ENCODE data around the gene RPIA.

RPIA gene

DNA sequence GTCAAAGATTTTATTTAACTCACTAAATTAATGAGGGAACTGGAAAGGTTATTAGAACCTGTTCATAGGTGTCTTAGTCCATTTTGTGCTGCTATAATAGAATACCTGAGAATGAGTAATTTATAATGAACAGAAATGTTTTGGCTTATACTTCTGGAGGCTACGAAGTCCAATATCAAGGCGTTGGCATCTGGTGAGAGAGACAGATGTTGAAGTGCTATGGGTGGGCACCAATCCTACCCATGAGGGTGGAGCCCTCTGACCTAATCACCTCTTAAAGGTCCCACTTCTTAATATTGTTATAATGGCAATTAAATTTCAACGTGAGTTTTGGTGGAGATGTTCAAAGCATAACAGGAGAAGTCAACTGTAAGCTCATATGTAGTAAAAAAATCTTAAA is 5.1 kb downstream of the RPIA start:
- no peak for DNase-seq (ENCODE audit: low read depth)
- TF ChIP-seq MAX (IDR thresholded peaks at IDR 0.05; ENCODE audit: low read depth, low read length) (no peak), POLR2A (IDR thresholded peaks at IDR 0.05; ENCODE audit: extremely low read depth, insufficient read length) (no peak), MYC (IDR thresholded peaks at IDR 0.05; ENCODE audit: low read depth, low read length) (no peak), CTCF (IDR thresholded peaks at IDR 0.05; ENCODE audit: low read depth, low read length) (no peak)
- no peak overlapping the region for H3K4me3 ChIP-seq (ENCODE audit: low read depth, low read length)

- H3K4me3 ChIP-seq (ENCODE audit: low read depth, low read length): no peak overlapping the region
- TF ChIP-seq POLR2A (IDR thresholded peaks at IDR 0.05; ENCODE audit: extremely low read depth, insufficient read length) (no peak), CTCF (IDR thresholded peaks at IDR 0.05; ENCODE audit: low read depth, low read length) (no peak), MYC (IDR thresholded peaks at IDR 0.05; ENCODE audit: low read depth, low read length) (no peak), MAX (IDR thresholded peaks at IDR 0.05; ENCODE audit: low read depth, low read length) (no peak)
- DNase-seq (ENCODE audit: low read depth): peak; percentile 20
Measured at GRCh38 chr2:88697370-88698026, 6.0 kb downstream of the RPIA start.

DNA sequence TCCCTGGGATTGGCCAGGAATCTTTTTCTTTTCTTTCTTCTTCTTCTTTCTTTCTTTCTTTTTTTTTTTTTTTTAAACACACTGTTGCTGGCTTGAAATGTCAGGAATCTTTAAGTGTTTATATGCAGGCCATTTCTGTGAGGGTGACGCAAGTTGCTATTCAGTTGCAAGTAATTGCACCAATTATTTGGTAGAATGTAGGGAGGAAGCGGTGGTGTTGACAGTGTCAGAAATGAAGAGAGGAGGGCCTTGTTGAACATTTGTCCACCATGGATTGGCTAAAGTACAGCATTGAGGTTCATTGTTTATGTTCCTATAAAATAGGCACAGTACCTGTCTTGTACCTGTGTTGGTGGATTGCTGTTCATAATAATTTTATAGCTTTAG is 6.5 kb downstream of the RPIA start:
- H3K4me3 ChIP-seq (ENCODE audit: low read depth, low read length): no peak overlapping the region
- TF ChIP-seq MYC (IDR thresholded peaks at IDR 0.05; ENCODE audit: low read depth, low read length): no peak
- no peak for TF ChIP-seq MAX (IDR thresholded peaks at IDR 0.05; ENCODE audit: low read depth, low read length)
- TF ChIP-seq CTCF (IDR thresholded peaks at IDR 0.05; ENCODE audit: low read depth, low read length): no peak
- no peak for TF ChIP-seq POLR2A (IDR thresholded peaks at IDR 0.05; ENCODE audit: extremely low read depth, insufficient read length)
- no peak for DNase-seq (ENCODE audit: low read depth)

DNA sequence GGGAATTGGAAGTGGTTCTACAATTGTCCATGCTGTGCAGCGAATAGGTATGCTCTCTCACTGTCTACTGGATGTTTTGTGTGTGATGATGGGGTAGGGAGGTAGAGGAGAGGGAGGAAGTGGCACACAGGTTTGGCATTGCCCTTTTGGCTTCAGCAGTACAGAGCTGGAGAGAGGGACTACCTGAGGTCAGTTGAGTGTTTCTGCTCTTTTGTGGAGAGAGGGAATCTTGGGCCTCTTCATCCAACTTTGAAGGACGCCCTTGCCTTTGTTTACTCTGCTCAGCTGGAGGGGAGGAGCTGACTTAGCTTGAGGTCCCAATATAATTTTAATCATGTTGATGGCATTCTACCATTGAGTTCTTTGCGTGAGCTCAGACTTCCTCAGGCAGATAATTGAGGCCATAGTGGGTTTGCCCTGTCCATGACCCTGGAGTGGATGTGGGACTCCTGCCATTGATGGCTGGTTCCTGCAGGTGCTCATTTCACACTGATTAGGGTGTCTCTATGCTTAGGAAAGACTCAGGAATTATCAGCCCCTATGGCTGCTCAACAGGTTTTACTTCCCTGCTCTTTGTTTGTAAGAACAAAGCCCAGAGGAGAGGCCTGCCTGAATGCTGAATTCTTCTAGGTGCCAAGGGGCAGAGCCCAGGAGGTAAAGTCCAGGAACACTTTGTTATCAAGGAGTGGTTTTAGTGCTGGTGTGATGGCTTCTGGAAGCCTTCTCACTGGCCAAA is 7.2 kb downstream of the RPIA start:
- no peak for DNase-seq (ENCODE audit: low read depth)
- TF ChIP-seq MAX (IDR thresholded peaks at IDR 0.05; ENCODE audit: low read depth, low read length) (no peak), POLR2A (IDR thresholded peaks at IDR 0.05; ENCODE audit: extremely low read depth, insufficient read length) (no peak)
- no peak overlapping the region for H3K4me3 ChIP-seq (ENCODE audit: low read depth, low read length)

DNA sequence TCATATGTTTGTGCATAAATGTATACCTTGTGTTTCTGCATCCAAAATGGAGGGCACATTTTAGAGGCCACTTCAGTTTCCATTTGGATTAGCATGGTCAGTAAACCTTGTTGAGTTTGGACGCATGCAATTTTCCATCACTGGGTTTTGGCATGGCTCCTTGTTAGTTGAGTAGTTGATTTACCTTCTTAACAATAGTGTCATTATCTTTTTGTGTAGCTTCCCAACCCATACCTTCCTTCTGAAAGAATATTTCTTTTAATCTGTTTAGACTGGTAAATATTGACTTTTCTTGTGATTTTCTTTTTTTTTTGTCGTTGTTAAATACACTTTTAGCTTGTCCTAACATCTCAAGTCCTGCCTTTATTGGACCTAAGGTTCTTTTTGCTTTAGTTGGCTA is 15.5 kb downstream of the RPIA start:
- TF ChIP-seq CTCF (IDR thresholded peaks at IDR 0.05; ENCODE audit: low read depth, low read length) (no peak), MYC (IDR thresholded peaks at IDR 0.05; ENCODE audit: low read depth, low read length) (no peak), POLR2A (IDR thresholded peaks at IDR 0.05; ENCODE audit: extremely low read depth, insufficient read length) (no peak), MAX (IDR thresholded peaks at IDR 0.05; ENCODE audit: low read depth, low read length) (no peak)
- no peak for DNase-seq (ENCODE audit: low read depth)

GRCh38 chr2:88709181-88709631 is 17.7 kb downstream of the RPIA start:
- TF ChIP-seq POLR2A (IDR thresholded peaks at IDR 0.05; ENCODE audit: extremely low read depth, insufficient read length): no peak
- no peak for TF ChIP-seq MYC (IDR thresholded peaks at IDR 0.05; ENCODE audit: low read depth, low read length)
- no peak for TF ChIP-seq CTCF (IDR thresholded peaks at IDR 0.05; ENCODE audit: low read depth, low read length)
- TF ChIP-seq MAX (IDR thresholded peaks at IDR 0.05; ENCODE audit: low read depth, low read length): no peak
- H3K4me3 ChIP-seq (ENCODE audit: low read depth, low read length): no peak overlapping the region
- no peak for DNase-seq (ENCODE audit: low read depth)

More for the DNA sequence above, 15.5 kb downstream of the RPIA start:
- no peak overlapping the region for H3K4me3 ChIP-seq (ENCODE audit: low read depth, low read length)
